Measurements from ENCODE around the gene DPP6.

The DPP6 gene

DNA sequence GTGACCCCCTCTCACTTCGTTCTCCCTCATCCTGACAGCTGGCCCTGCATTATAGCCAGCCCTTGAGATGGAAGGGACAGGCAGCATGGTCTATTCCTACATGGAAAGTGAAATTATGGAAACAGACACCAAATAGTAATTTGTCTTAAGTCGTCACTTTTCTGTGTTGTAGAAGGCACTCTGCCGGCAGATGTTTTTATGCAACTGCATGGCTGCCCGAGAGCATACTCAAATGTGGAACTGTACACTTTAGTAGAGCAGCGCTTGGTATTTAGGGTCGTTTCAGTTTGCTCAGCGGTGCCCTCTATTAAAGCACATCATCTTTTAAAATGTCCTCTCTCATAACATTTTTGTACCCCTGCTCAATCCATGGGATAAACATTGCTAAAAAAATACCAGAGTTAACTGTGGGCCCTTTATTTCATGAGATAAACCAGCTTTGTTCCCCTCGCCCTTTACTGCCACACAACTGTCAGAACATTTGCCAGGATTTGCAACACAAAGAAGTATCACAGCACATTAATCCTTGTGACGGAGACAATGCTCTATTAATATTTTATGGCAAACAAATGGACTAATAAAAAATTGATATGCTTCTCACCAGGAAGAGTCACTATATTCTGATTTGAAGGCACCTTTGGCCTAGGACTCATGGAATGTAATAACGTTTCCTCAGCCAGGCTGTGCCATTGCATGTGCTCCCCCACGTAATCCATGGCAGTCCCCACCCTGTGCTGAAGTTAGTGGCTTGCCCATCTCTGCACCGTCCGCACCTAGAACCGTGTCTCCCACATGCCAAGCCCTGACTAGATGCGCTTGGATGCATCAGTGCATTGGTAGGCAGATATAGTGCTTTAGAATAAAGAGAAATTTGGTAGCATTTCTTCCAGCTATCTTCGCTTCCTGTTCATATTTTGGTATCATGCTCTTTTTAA, 729.4 kb downstream of the DPP6 start:
- DNase-seq, result no peak

DNA sequence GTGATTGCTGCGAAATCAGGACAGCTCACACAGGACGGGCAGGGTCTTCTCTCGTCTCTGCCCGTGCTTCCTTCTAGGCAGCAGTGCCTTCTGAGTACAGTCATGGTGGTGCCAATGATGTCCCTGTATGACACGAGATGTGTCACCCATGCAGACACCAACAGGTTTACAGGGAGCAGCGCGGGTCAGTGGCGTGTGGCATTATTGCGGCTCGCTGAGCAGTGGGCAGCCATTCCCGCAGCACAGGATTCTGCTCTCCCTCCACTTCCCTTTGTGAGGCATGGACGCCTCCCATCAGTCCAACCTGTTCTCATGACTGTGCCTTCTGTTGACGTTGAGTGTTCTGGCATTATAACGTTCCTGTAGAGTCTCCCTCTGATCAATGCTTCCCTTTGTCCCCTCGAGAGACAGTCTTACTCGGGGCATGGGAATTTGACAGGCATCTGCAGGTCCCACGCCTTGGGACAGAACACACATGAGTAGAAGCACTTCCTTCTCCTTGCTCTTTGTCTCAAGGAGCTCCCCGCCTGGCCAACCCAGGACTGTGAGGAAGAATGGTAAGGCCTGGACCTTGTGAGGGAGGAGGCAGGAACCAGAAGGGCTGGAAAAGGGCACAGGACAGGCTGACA, 731.2 kb downstream of the DPP6 start:
- DNase-seq, result no peak

DNA sequence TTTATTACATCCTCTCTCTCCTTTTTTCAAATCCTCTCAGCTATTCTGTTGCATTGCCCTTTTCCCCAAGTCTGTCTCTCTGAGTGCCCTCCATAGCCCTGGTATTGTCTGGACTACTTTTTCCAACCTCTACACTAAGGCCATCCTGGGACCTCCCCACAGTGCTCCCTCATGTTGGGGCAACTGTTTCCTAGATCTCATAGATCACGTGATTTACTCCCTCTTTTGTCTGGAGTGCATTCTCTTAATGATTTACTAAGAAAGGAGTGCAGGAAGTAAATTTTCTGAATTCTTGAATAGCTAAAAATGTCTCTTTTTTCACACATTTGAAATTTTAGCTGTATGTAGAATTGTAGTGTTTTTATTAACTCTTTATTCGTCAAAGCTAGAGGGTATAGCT, 733.7 kb downstream of the DPP6 start:
- no peak for DNase-seq

DNA sequence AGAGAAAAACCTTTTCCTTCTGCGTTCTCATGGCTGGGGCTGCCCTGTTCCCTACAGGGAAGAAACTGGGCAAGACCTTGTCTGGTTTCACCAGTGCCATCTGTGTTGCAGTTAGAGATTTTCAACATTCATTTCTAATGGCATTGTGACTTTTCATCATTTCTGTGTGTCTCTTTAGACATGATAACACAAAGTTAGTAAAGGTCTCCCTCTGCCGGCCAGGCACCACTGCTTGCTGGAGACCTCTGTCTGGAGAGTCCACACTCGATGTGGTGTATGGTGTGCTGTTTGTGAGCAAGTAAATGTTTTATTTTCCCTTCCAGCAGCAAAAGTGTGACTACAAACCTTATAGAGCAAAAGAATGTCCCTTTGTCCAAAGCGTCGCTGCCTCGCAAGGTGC, 737.2 kb downstream of the DPP6 start:
- DNase-seq, result no peak

DNA sequence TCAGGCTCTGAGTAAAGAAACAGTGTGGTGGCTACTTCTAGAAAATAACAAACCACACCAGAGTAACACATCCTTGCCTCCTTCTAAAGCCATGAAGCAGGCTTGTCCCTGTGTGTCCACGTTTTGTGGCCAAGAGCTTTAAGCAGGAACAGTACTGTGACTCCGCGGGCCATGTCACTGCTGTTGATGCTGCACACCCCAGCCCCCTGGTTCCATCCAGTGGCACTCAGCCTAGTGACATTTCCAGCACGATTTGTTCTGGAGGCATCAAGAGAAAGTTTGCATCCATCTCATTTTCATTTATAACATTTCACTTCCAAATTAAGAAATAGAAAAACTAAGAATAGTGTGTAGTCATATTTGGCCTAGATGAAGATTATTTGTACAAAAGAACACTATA, 739.4 kb downstream of the DPP6 start:
- no peak for DNase-seq

DNA sequence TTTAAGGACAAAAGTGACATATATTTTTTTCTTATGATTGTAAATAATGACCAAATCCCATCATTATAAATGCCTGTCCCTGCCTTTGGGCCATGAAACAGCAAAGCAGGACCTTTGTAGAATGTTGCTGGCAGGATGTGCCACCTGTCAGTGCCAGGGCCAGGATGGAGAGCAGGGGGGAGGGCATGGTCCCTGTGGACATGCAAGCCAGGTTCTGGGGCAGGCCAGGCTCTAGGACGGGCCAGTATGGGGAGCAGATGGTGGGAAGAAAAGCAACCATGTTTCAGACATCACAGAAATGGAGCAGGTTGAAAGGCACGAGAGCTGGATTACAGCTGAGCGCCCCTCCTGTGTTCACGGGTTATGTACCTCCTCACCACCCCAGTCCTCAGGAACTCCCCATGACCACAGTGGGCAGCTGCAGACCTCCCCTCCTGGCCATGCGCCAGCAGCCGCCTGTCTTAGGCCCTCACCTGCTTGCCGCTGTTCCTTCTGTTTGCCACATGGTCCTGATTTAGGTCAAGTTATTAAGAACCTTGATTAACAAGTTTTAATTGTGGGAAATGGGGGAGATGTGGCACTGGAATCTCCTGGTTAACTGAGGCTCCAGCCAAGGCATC, 740.3 kb downstream of the DPP6 start:
- DNase-seq, result no peak

DNA sequence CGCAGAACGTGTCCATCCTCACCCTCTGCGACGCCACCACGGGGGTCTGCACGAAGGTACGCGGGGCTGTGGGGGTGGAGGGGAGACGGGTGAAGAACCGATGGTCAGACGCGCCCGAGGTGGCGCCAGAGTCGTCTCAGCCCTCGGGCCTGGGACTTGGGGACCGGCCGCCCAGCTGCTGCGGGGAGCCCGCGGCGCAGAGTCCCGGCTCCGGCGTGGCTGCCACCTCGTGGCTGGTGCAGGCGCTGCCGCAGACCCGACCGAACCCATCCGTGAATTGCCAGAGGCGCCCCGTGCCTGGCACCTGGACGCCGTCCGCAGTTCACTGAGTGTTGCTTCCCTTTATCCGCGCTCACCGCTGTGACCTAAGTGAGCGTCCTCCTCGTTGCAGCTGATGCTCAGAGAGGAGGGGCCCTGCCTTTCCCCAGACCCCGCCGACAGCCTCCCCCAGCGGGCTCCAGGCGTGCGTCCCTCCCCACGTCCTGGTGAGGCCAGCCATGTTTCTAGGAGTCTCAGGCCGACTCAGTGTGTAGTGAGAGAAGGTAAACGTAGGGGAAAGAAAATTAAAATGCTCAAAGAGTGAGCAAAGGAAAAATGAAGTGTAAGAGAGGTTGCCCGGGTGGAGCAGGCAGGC, 742.1 kb downstream of the DPP6 start:
- DNase-seq, result no peak

DNA sequence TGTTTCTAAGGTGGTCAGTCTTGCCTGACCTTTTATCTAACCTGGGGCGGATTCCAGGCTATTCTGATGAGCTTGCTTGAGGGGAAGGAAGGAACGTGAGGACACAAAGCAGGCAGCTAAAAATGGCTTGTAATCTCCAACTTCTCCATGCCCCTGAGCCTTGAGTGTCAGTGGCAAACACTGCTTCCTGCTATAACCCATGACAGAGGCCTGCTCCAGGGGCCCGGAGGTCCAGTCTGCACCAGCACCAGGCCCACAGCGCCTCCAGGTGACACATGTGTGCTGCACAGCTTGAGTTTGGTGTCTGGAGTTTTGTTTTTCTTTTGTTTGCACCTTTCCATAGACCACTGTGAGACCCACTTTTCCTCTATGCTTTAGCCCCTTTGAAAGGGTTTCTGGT, 742.8 kb downstream of the DPP6 start:
- no peak for DNase-seq

DNA sequence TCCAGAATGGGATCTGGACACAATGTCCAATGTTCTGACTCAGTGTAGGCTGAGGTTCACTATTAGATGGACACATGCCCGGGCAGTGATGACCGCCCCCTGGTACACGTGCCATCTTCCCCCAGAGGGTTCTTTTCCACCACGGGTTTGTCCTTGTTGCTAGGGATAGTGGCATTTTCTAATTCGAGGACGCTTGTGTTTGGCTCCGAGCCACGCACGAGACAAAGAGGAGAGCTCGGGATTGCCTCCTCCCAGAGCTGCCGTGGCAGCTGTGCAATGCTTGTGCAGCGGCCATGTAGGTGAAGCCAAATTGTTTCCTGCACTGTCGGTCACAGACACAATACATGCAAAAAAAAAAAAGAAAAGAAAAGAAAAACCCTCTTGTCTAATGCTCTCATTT, 743.2 kb downstream of the DPP6 start:
- DNase-seq, result no peak

DNA sequence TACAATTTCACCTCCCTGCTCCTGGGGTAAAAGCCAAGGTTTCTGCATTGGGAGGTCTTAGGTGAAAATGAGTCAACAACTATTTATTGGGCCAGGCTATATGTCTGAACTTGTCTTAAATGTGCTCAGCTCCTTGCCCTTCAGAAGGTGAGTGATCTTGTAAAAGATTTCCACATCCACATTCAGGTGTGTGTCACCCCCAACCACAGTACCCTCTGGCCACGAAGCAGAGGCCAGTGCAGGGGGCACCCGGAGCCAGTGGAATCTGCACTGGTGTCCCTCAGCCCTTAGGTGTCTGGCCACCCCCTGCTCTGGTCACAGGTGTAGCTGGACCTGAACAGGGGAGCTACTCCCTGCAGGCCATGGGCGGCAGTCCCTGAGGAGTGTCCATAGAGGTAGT, 752.3 kb downstream of the DPP6 start:
- DNase-seq, result no peak

DNA sequence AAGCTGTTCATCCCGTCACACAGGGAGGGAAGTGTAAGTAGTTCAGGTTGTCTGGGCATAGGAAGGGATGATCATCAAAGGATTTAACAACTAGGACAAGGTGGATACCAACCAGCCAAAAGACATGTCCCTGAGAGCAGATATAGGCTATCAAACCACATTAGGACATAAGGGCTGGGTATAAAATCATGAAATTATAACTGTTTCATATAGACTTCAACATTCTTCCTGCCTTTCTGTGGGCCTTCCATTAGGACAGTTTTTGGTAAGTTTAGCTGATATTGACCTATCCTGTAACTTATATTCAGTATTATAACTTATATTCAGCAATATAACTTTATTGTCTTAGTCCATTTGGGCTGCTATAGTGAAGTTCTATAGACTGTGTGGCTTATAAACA, 759.8 kb downstream of the DPP6 start:
- no peak for DNase-seq

DNA sequence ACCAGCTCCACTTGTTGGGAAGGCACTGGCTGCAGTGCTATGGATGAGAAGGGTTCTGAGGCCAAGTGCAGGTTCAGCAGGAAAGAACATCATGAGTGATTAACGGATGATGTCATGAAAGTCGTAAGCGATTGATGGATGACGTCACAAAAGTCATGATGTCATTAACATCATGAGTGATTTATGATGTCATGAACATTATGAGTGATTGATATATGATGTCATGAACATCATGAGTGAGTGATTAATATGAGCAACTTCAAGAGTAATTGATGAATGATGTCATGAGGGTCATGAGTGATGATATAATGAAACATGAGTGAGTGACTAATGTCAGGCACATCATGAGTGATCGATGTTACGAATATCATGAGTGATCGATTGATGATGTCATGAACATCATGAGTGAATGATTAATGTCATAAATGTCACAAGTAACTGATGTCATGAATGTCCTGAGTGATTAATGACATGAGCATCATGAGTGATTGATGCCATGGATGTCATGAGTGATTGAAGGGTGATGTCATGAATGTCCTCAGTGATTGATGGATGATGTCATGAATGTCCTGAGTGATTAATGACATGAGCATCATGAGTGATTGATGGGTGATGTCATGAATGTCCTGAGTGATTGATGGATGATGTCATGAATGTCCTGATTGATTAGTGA, 765.2 kb downstream of the DPP6 start:
- DNase-seq, result no peak

DNA sequence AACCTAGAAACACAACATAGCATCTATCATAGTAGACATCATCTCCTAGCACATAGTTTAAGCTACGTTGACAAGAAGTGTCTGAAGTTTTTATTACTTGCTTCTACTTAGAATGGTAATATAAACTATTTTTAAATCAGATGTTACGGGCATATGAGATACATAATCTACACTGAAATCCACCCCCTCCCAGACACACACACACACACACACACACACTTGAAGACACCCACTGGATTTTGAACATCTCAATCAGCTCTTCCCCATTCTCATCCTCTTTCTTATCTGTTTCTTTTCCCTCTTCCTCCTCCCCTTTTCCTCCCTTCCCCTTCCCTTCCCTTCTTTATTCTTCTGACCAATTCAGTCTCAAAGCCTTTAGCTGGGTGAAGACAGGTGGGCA, 774.8 kb downstream of the DPP6 start:
- no peak for DNase-seq

DNA sequence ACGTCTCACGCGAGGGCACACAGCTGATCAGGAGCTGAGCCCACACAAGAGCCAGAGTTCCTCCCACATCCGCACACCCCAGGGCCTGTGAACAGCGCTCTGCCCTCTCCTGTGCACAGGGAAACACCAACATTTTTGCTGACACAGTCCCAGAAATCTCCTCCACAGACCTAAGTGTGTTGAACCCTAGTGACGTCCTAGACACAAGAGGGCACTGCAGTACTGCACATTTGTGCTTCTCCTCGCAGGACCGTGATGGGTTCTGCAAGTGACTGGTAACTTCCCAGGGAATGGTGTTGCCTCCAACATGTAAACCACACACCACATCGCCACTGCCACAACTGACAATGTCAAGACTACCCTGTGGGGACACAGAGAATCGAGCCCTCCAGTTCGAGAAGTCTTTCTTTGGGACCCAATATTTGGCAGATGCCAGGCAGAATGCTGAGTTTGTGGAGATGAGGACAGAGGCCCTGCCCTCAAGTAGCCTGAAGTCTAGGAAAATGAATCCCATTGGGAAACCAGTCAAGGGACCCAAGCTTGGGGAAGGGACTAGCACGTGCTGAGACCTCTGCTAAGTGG, 780.5 kb downstream of the DPP6 start:
- no peak for DNase-seq

DNA sequence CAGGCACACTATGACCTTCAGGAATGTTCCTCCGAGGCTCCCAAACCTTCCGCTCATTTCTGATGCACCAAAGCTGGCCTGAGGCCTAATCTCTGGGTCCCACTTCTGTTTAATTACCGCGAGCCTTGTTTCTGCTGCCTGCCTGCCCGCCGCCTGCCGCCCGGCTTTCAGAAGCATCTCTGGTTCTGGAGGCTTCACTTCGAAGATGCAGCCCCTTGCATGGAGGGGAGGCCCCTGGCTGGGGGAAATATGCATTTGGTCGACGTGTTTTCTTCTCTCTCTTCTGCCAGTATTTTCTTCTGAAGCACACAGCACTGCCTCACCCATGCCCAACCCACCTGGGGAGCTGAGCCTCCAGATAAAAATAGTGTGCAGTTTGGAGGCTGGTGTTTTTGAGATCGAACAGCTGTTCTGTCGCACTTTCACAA, 783.8 kb downstream of the DPP6 start:
- no peak for DNase-seq

DNA sequence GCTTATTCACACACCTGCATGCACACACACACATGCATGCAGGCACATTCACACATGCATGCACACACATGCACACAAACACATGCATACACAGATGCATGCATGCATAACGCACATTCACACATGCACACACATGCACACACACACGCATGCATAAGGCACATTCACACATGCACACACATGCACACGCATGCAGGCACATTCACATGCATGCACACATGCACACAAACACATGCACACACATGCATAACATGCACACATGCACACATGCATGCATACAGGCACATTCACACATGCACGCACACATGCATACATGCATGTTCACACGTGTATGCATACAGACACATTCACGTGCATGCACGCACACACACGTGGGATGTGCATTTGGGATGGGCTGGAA, 784.9 kb downstream of the DPP6 start:
- DNase-seq, result no peak

DNA sequence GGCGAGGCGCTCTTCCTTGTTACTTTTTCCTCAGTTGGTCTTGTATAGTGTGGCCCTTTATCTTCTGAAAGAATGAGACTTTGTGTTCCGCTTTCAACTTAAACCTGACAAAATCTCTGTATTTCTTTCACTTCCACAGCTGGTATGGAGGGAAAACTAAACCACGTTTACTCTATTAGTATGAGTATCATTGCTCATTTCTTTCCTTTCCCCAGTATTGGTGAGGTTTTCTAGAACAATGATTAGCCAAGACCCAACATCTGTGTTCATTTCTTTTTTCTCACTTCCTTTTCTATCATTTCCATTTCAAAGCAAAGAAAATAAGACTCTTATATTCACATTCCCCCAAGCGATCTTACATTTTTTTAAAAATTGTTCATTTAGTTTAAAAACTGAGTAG, 785.4 kb downstream of the DPP6 start:
- DNase-seq, result no peak

DNA sequence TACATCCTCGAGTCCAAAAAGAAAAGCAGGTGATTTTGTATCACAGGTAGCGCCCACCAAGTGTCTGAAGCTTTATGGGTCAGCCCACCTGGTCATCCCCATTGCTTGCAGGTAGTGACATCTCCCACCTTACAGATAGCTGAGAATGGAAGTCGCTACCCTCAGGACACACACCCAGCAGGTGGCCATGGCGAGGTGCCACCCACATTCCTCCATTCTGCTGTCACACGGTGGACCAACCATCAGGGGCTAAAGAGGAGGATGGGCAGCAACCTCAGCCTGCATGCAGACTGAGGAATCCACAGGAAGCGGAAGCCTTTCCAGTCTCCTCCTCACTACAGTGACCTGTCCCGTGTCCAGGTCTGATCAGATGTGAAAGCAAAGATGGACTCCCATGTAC, 787.9 kb downstream of the DPP6 start:
- DNase-seq, result no peak

DNA sequence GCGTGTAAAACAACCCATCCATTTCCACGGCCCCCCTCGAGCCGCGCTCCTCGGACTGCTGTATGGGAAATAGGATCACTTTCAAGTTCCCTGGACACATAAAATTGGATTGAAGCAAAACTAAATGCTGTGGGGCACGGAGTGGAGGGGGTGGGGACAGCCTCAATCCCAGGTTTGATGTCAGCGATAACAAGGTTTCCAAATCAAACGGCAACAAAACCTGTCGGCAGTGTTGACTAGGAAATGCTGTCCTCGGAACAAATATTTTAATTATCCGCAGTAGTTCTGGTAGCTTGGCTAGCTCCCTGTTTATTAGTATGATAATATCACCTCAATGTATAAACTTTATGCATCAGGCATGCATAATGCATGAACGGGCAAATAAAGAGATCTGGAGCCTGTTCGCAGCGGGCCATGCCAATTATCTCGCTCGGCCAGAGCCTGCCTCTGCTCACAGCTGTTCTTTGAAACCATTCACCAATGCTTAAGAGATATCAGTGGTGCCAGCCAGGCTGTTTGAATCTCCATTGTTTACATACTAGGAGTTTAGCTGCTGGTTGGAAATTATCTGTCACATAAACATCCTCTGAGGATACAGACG, 789.6 kb downstream of the DPP6 start:
- no peak for DNase-seq

DNA sequence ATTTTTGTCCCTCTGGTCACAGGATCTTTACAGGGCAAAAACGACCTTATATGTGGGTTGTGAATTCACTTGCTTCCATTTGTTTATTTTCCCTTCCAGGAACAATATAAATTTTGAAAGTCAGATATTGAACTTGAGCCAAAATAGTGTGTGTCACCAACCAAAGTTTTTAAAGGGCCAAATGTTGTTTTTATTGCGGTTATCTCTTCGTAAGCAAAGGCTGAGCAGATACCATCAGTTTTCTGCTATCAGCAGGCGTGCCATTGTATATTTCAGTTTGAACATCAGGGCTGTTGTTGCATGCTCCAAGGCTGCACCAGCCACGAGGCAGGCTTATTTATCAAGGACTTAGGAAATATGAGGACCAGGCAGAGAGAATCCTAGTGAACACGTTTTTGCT, 790.4 kb downstream of the DPP6 start:
- no peak for DNase-seq

DNA sequence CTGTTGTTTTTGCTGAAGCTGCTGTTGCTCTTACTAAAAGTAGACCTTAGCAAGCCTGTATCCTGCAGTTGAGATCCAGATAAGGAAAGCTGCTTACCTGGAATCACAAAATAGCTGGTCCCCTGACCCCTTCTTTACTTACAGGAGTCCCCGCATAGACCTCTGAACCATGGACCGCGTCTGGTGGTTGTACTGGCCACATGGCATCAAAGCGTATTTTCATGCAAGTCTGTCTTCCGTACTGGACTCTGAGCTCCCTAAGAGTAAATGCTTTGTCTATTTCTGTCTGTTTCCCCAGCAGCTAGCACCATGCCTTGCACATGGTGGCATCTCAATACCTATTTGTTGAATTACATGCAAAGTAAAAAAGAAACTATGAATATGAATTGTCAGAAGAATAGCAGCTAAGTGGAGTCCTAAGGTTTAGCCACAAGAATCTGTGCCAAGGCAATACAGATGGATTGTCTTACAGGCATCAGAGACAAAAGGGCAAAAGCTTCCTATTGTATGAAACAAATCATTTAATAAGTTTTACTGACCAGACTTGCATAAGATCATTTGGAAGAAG, 791.6 kb downstream of the DPP6 start:
- no peak for DNase-seq

DNA sequence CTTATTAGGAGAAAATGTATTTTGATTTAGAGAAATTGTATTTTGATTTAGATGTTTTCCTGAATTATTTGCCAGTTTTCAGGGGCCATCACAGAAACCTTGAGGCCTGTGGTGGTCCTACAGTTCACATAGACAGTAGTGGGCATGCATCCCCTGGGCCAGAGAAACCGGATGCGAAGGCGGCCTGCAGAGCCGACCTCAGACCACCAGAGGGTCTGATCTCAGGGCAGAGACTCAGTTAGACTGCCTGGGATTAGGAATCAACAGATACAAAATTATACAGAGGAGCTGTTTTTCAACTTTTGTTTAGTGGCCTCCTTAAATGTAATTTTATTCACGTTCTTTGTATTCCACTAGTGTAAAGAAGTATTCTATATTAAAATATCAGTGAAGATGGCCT, 792.3 kb downstream of the DPP6 start:
- no peak for DNase-seq
